LNCaP clone FGC (cell line): ENCODE data around the gene COPS6.

Experiments used
- DNase-seq: peaks from one replicate; pipeline ENCODE4 v3.0.0-alpha.2; 2011; ENCODE audit warnings: low read depth
- H3K4me3 ChIP-seq: 2 replicates; pipeline ENCODE4 v1.5.1; 2011; ENCODE audit warnings: mild to moderate bottlenecking, low read depth, low read length, control low read depth
- CTCF ChIP-seq: IDR thresholded peaks from 2 replicates; pipeline ENCODE4 v1.5.1; 2012; ENCODE audit warnings: mild to moderate bottlenecking; ENCODE audit not compliant: control insufficient read depth, insufficient read depth; ENCODE audit errors: extremely low read depth

COPS6 gene

GRCh38 chr7:100132126-100132525, 43.4 kb downstream of the COPS6 start:
- no peak for TF ChIP-seq CTCF
- no peak overlapping the region for H3K4me3 ChIP-seq
- DNase-seq = no peak

GRCh38 chr7:100132697-100133151, 44.0 kb downstream of the COPS6 start:
- no peak for DNase-seq
- peak; percentile 80 for TF ChIP-seq CTCF
- no peak overlapping the region for H3K4me3 ChIP-seq

- TF ChIP-seq CTCF = no peak
- no peak for DNase-seq
- no peak overlapping the region for H3K4me3 ChIP-seq
Observed at GRCh38 chr7:100137851-100138760, 49.3 kb downstream of the COPS6 start.

- no peak for TF ChIP-seq CTCF
- H3K4me3 ChIP-seq = no peak overlapping the region
- DNase-seq = no peak
Observed at GRCh38 chr7:100141555-100141949, 52.8 kb downstream of the COPS6 start.
